Smooth muscle cell (in vitro differentiated cells): Measurements from ENCODE around the gene CALHM3. TPM values are rescaled to one million over a fixed set of nuclear protein-coding genes. Genes with fewer than 3 reads are reported as not detected.

Experiments
- DNase-seq: peaks from one replicate; lab custom pipeline; 2025; ENCODE audit not compliant: unreplicated experiment; lab: John Stamatoyannopoulos, UW
- H2AFZ ChIP-seq: fragments of 200-600 bp; sonication (generic); 2 replicates; pipeline ENCODE4 v1.6.0; 2016; ENCODE audit warnings: antibody characterized with exemption, low read depth, mild to moderate bottlenecking
- H3F3A ChIP-seq: fragments of 200-600 bp; sonication (generic); 2 replicates; pipeline ENCODE4 v1.6.0; 2017; ENCODE audit warnings: antibody characterized with exemption, low read depth
- H3K27ac ChIP-seq: fragments of 200-600 bp; sonication (generic); 2 replicates; pipeline ENCODE4 v1.5.1; 2016; ENCODE audit warnings: low read depth, mild to moderate bottlenecking
- H3K27me3 ChIP-seq: fragments of 200-600 bp; sonication (generic); 2 replicates; pipeline ENCODE4 v1.6.1; 2016; ENCODE audit warnings: low read depth, mild to moderate bottlenecking
- H3K36me3 ChIP-seq: fragments of 200-600 bp; sonication (generic); 2 replicates; pipeline ENCODE4 v1.5.1; 2016; ENCODE audit warnings: low read depth
- H3K4me1 ChIP-seq: fragments of 200-600 bp; sonication (generic); 2 replicates; pipeline ENCODE4 v1.5.1; 2016; ENCODE audit warnings: low read depth
- H3K4me2 ChIP-seq: fragments of 200-600 bp; sonication (generic); 2 replicates; pipeline ENCODE4 v1.6.0; 2016; ENCODE audit warnings: mild to moderate bottlenecking
- H3K4me3 ChIP-seq: fragments of 200-600 bp; sonication (generic); 2 replicates; pipeline ENCODE4 v1.5.1; 2016; ENCODE audit warnings: mild to moderate bottlenecking
- H3K79me2 ChIP-seq: fragments of 200-600 bp; sonication (generic); 2 replicates; pipeline ENCODE4 v1.6.0; 2016; ENCODE audit warnings: low read depth, mild to moderate bottlenecking
- H3K9ac ChIP-seq: fragments of 200-600 bp; sonication (generic); 2 replicates; pipeline ENCODE4 v1.6.0; 2016; ENCODE audit warnings: low read depth
- H3K9me3 ChIP-seq: fragments of 200-600 bp; sonication (generic); replicated peaks from 2 replicates; pipeline ENCODE4 v1.5.1; 2016; ENCODE audit warnings: low read depth
- H4K20me1 ChIP-seq: fragments of 200-600 bp; sonication (generic); 2 replicates; pipeline ENCODE4 v1.6.0; 2016; ENCODE audit warnings: low read depth
- WGBS: methylation state at CpG from one replicate; pipeline ENCODE4 v1.1.7; 2016; ENCODE audit warnings: low lambda C conversion rate; 5-methylcytosine and 5-hydroxymethylcytosine counted together
- polyA plus RNA-seq: library from polyadenylated mRNA; unstranded; fragments of >200 nt; fragmentation: Nextera tagmentation; extraction: Ambion mirVana; gene quantifications from 2 replicates; pipeline ENCODE4 v1.2.1, GENCODE V29; 2016
- total RNA-seq: library from RNA; depleted of rRNA; stranded (reverse); fragments of >200 nt; gene quantifications from 2 replicates; pipeline ENCODE4 v1.2.3, GENCODE V29; 2014
- TF ChIP-seq, protein P1 (sequence below): fragments of 200-600 bp; sonication (generic); IDR thresholded peaks from 2 replicates; pipeline ENCODE4 v1.5.1; 2017; ENCODE audit warnings: borderline replicate concordance, mild to moderate bottlenecking, antibody characterized with exemption; ENCODE audit not compliant: insufficient read depth, poor library complexity, severe bottlenecking

The CALHM3 gene
- total and polyA plus RNA-seq, 2 experiments from 2014 or later: not detected

DNA sequence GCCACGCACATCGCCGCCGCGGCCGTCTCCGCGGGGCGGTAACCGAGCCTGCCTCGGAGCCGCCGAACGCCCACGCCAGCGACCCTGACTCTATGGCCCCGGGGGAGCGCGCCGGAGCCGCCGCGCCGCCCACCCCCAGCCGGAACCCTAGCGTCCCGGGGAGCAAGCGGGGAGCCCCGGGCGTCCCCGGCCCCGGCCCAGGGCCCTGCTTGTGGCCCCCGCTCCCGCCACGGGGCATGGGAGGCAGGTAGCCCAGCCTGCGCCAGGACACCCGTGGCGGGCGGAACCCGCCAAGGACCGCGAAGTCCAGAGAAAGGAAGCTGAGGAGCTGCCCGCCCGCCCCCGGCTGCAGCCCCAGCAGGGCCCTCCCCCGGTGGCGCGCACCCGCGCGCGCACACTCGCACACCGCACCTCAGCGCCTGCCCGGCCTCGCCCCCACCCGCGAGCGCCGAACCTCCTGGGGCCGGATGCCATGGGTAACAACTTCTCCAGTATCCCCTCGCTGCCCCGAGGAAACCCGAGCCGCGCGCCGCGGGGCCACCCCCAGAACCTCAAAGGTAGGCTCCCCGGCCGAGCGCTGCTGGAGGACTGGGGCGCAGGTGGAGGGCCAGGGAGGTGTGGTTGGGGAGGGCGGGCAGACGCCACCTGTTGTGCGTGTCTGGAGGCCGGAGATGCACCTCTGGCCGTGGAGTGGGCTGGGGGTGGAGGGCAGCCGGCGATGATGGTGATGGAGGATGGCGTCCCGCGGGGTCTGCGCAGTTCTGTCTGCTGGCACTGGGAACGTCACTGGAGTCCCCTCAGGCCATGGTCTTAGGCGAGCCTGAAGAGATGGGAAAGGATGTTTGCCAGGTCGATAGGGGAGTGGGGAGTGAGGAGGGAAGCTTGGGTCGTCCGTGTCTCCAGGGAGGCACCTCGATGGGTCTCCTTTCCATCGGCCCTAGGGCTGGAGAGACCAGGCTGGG is 15.2 kb upstream of the CALHM3 start:
- Histone ChIP-seq H4K20me1 (no peaks in the 10 kb centered on the region), H3K79me2 (no peaks in the 10 kb centered on the region), H3K9me3 (no peaks in the 10 kb centered on the region), H3K36me3 (no peaks in the 10 kb centered on the region), H3K4me1 (peaks cover 4% of the 10 kb centered on the region), H3K4me3 (peak overlapping the region; percentile 64), H3K27ac (no peak overlapping the region), H2AFZ (peak overlapping the region; percentile 69), H3K9ac (no peak overlapping the region), H3K27me3 (peaks cover 46% of the 10 kb centered on the region), H3K4me2 (peak overlapping the region; percentile 92), H3F3A (peaks cover 12% of the 10 kb centered on the region)
- 8% methylated on average over 27 of the region's 92 CpGs for WGBS
- DNase-seq: no peak
- TF ChIP-seq, protein P1, sequence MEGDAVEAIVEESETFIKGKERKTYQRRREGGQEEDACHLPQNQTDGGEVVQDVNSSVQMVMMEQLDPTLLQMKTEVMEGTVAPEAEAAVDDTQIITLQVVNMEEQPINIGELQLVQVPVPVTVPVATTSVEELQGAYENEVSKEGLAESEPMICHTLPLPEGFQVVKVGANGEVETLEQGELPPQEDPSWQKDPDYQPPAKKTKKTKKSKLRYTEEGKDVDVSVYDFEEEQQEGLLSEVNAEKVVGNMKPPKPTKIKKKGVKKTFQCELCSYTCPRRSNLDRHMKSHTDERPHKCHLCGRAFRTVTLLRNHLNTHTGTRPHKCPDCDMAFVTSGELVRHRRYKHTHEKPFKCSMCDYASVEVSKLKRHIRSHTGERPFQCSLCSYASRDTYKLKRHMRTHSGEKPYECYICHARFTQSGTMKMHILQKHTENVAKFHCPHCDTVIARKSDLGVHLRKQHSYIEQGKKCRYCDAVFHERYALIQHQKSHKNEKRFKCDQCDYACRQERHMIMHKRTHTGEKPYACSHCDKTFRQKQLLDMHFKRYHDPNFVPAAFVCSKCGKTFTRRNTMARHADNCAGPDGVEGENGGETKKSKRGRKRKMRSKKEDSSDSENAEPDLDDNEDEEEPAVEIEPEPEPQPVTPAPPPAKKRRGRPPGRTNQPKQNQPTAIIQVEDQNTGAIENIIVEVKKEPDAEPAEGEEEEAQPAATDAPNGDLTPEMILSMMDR: no peak

DNA sequence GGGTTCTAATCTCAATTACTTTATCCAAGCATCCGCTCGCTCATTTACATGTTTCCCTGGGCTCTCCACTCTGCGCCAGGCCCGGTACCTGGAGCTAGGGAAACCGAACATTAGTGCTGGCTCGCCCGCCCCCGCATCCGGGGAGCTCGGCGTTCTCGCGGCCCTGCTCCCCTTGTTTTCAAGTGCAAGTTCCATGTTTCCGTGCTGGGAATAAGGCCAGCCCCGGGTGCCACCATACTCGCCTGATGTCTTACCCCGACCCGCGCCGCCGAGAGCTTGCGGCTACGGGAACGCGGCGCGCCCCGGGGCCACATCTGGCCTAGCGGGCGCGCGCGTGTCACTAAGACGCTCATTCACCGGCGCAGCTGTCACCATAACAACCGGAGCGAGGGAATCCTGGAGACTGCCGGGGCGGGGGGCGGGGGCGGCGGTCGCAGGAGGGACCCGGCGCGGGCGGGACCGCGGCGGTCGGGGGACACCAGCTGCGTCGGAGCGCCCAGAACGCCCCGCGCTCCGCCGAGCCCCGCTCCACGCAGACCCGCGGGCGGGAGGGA is 14.4 kb upstream of the CALHM3 start, which contains the start of gene NEURL1:
NEURL1 (plus strand) TSS at position 344 of the 554 bp plus-strand sequence. CDS start 683 bp downstream, outside the sequence.
- Histone ChIP-seq H3K79me2 (no peaks in the 10 kb centered on the region), H3K9ac (no peak within 1 kb of the TSS), H3K4me1 (peaks cover 4% of the 10 kb centered on the region), H3K9me3 (no peaks in the 10 kb centered on the region), H3F3A (peaks cover 12% of the 10 kb centered on the region), H4K20me1 (no peaks in the 10 kb centered on the region), H3K4me2 (peak within 1 kb of the TSS; percentile 92), H3K36me3 (no peaks in the 10 kb centered on the region), H3K27ac (peak within 1 kb of the TSS; percentile 12), H2AFZ (peak within 1 kb of the TSS; percentile 69), H3K27me3 (peaks cover 42% of the 10 kb centered on the region), H3K4me3 (peak within 1 kb of the TSS; percentile 64)
- WGBS: 7% methylated on average over 42 of the region's 65 CpGs
- no peak for DNase-seq
- TF ChIP-seq, protein P1: no peak

DNA sequence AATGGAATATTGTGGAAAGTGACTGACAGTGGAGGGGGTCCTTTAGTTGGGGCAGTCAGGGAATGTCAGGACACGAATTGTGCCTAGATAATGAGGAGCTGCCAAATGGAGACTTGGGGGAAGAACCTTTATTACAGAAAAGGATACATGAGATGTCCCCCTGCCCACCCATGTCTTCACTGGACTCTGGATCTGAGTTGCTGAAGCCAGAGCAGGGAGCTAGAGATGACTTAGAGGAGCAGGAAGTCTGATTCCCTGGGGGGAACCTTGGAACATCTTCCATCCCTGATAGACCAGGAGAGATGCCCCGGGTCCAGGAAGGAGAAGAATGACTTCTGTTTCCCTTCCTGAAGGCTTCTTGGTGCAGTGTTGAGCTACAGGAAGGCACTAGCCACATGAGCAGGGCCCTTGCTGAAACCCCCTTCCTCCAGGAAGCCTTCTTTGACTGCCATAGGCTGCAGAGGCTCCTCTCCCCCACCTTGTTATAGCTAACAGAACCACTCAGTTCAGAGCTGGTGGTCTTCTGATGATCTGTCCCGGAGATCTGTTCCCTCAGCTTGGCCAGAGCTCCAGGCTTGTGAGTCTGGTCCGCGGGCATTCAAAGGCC is 13.7 kb upstream of the CALHM3 start:
- peaks cover 4% of the 10 kb centered on the region for H3K4me1 ChIP-seq
- no peaks in the 10 kb centered on the region for H3K36me3 ChIP-seq
- H3K79me2 ChIP-seq: no peaks in the 10 kb centered on the region
- 79% methylated on average over 5 of the region's 5 CpGs for WGBS
- H3K9me3 ChIP-seq: no peaks in the 10 kb centered on the region
- DNase-seq: no peak
- peak overlapping the region; percentile 12 for H3K27ac ChIP-seq
- TF ChIP-seq, protein P1: no peak
- H2AFZ ChIP-seq: no peak overlapping the region
- peaks cover 12% of the 10 kb centered on the region for H3F3A ChIP-seq
- peaks cover 40% of the 10 kb centered on the region for H3K27me3 ChIP-seq
- no peaks in the 10 kb centered on the region for H4K20me1 ChIP-seq
- peak overlapping the region; percentile 92 for H3K4me2 ChIP-seq
- H3K4me3 ChIP-seq: no peak overlapping the region
- no peak overlapping the region for H3K9ac ChIP-seq
